H9 (cell line): ENCODE results near the gene AHI1. TPM values are rescaled to one million over a fixed set of nuclear protein-coding genes. Genes with fewer than 3 reads are reported as not detected.

Source experiments
- DNase-seq: peaks from one replicate; pipeline ENCODE4 v3.0.0-alpha.2; 2017
- H2AFZ ChIP-seq: one replicate; pipeline ENCODE4 v1.6.1; 2013; ENCODE audit warnings: mild to moderate bottlenecking, low read length, control low read depth, moderate library complexity
- H2AK5ac ChIP-seq: 2 replicates; pipeline ENCODE4 v1.6.1; 2013; ENCODE audit warnings: low read length, control low read depth, mixed read lengths; ENCODE audit not compliant: insufficient read length
- H2BK120ac ChIP-seq: one replicate; pipeline ENCODE4 v1.6.1; 2013; ENCODE audit warnings: low read depth, mild to moderate bottlenecking, low read length, control low read depth, inconsistent platforms; ENCODE audit not compliant: poor library complexity, severe bottlenecking
- H2BK12ac ChIP-seq: 2 replicates; pipeline ENCODE4 v1.6.1; 2013; ENCODE audit warnings: low read length, control low read depth, mixed read lengths, low read depth; ENCODE audit not compliant: insufficient read length
- H2BK15ac ChIP-seq: 2 replicates; pipeline ENCODE4 v1.6.1; 2013; ENCODE audit warnings: low read depth, low read length, control low read depth
- H2BK20ac ChIP-seq: one replicate; pipeline ENCODE4 v1.6.1; 2013; ENCODE audit warnings: low read depth, mild to moderate bottlenecking, low read length, control low read depth, inconsistent platforms; ENCODE audit not compliant: poor library complexity, severe bottlenecking
- H2BK5ac ChIP-seq: 2 replicates; pipeline ENCODE4 v1.6.1; 2013; ENCODE audit warnings: low read length, control low read depth, mixed read lengths; ENCODE audit not compliant: insufficient read length
- H3K14ac ChIP-seq: 2 replicates; pipeline ENCODE4 v1.6.1; 2013; ENCODE audit warnings: low read length, control low read depth; ENCODE audit not compliant: insufficient read depth
- H3K18ac ChIP-seq: 2 replicates; pipeline ENCODE4 v1.6.1; 2013; ENCODE audit warnings: low read depth, mild to moderate bottlenecking, mixed read lengths, low read length, control low read depth; ENCODE audit not compliant: insufficient read length
- H3K23ac ChIP-seq: 2 replicates; pipeline ENCODE4 v1.6.1; 2013; ENCODE audit warnings: low read length, control low read depth, mixed read lengths, low read depth; ENCODE audit not compliant: insufficient read length
- H3K23me2 ChIP-seq: 2 replicates; pipeline ENCODE4 v1.6.1; 2013; ENCODE audit warnings: low read depth, mild to moderate bottlenecking, mixed read lengths, low read length, control low read depth; ENCODE audit not compliant: insufficient read length, poor library complexity, severe bottlenecking
- H3K27ac ChIP-seq: 2 replicates; pipeline ENCODE4 v1.5.1; 2013; ENCODE audit warnings: low read length, control low read depth, mixed read lengths, low read depth; ENCODE audit not compliant: insufficient read length
- H3K27me3 ChIP-seq: 2 replicates; pipeline ENCODE4 v1.6.1; 2013; ENCODE audit warnings: low read length, control low read depth, inconsistent platforms; ENCODE audit not compliant: insufficient read depth
- H3K4ac ChIP-seq: 2 replicates; pipeline ENCODE4 v1.6.1; 2013; ENCODE audit warnings: low read depth, mild to moderate bottlenecking, control low read depth, inconsistent platforms, low read length, moderate library complexity
- H3K4me1 ChIP-seq: 2 replicates; pipeline ENCODE4 v1.6.1; 2013; ENCODE audit warnings: low read length, control low read depth, inconsistent platforms; ENCODE audit not compliant: insufficient read depth
- H3K4me2 ChIP-seq: 2 replicates; pipeline ENCODE4 v1.6.1; 2013; ENCODE audit warnings: low read length, control low read depth, mixed read lengths; ENCODE audit not compliant: insufficient read length, insufficient read depth
- H3K56ac ChIP-seq: 2 replicates; pipeline ENCODE4 v1.6.1; 2013; ENCODE audit warnings: low read depth, mild to moderate bottlenecking, mixed read lengths, low read length, control low read depth; ENCODE audit not compliant: insufficient read length
- H3K79me1 ChIP-seq: 2 replicates; pipeline ENCODE4 v1.6.1; 2013; ENCODE audit warnings: low read depth, mild to moderate bottlenecking, moderate library complexity, low read length, control low read depth, inconsistent platforms; ENCODE audit not compliant: insufficient read depth, poor library complexity, severe bottlenecking
- H3K79me2 ChIP-seq: 2 replicates; pipeline ENCODE4 v1.6.1; 2013; ENCODE audit warnings: low read length, control low read depth, inconsistent platforms; ENCODE audit not compliant: insufficient read depth
- H3K9ac ChIP-seq: 2 replicates; pipeline ENCODE4 v1.6.1; 2013; ENCODE audit warnings: low read length, control low read depth, mixed read lengths; ENCODE audit not compliant: insufficient read length; ENCODE audit errors: extremely low read depth
- H3K9me3 ChIP-seq: one replicate; pipeline ENCODE4 v1.6.1; 2013; ENCODE audit warnings: low read depth, low read length, inconsistent platforms; ENCODE audit not compliant: control insufficient read depth
- H3T11ph ChIP-seq: one replicate; pipeline ENCODE4 v1.6.1; 2013; ENCODE audit warnings: mild to moderate bottlenecking, low read length, control low read depth, inconsistent platforms
- H4K20me1 ChIP-seq: one replicate; pipeline ENCODE4 v1.6.1; 2013; ENCODE audit not compliant: control insufficient read depth, insufficient read length, insufficient read depth
- H4K5ac ChIP-seq: 2 replicates; pipeline ENCODE4 v1.6.1; 2013; ENCODE audit warnings: low read depth, mild to moderate bottlenecking, mixed read lengths, low read length, control low read depth; ENCODE audit not compliant: insufficient read length
- H4K8ac ChIP-seq: replicated peaks from 2 replicates; pipeline ENCODE4 v1.6.1; 2013; ENCODE audit warnings: low read length, control low read depth, mixed read lengths, low read depth; ENCODE audit not compliant: insufficient read length
- H4K91ac ChIP-seq: 2 replicates; pipeline ENCODE4 v1.6.1; 2013; ENCODE audit warnings: low read depth, mild to moderate bottlenecking, moderate library complexity, mixed read lengths, low read length, control low read depth; ENCODE audit not compliant: insufficient read length
- H3K27ac Mint-ChIP-seq, 3 experiments: 2 replicates in 2 of 3; 3 replicates in 1 of 3; pipeline ENCODE4 v1.8.0; 2020 to 2021; ENCODE audit warnings: mixed read lengths in 3 of 3, mild to moderate bottlenecking in 1 of 3, moderate library complexity in 1 of 3
- H3K27me3 Mint-ChIP-seq: 2 replicates; pipeline ENCODE4 v1.8.0; 2021; ENCODE audit warnings: low read depth, mild to moderate bottlenecking, moderate library complexity, mixed read lengths
- H3K36me3 Mint-ChIP-seq, 3 experiments: 2 replicates in 2 of 3; 3 replicates in 1 of 3; pipeline ENCODE4 v1.8.0; 2020 to 2021; ENCODE audit warnings: low read depth in 3 of 3, mixed read lengths in 3 of 3; ENCODE audit not compliant: insufficient read depth in 1 of 3
- H3K4me1 Mint-ChIP-seq, 2 experiments: 2 replicates each; pipeline ENCODE4 v1.8.0; 2020; ENCODE audit warnings: mixed read lengths in 2 of 2
- H3K4me3 Mint-ChIP-seq, 2 experiments: 2 replicates in 1 of 2; 3 replicates in 1 of 2; pipeline ENCODE4 v1.8.0; 2020 to 2021; ENCODE audit warnings: mild to moderate bottlenecking in 2 of 2, mixed read lengths in 2 of 2, moderate library complexity in 1 of 2
- H3K9me3 Mint-ChIP-seq, 2 experiments: 2 replicates in 1 of 2; 3 replicates in 1 of 2; pipeline ENCODE4 v1.8.0; 2020; ENCODE audit warnings: mild to moderate bottlenecking in 2 of 2, mixed read lengths in 2 of 2, moderate library complexity in 1 of 2
- WGBS: extraction: QIAGEN DNeasy Blood & Tissue Kit; methylation state at CpG from one replicate; pipeline ENCODE4 v1.1.7; 2013; ENCODE audit warnings: missing lambda C conversion rate, low lambda C conversion rate, mixed read lengths; ENCODE audit not compliant: insufficient read length; ENCODE audit errors: extremely low coverage; 5-methylcytosine and 5-hydroxymethylcytosine counted together
- total RNA-seq: library from RNA; stranded (reverse); gene quantifications from 2 replicates; pipeline ENCODE4 v1.2.1, GENCODE V29; 2021
- TF ChIP-seq, protein P1 (sequence below): fragments of 200-600 bp; sonication (generic); conservative IDR thresholded peaks from 3 replicates; pipeline ENCODE4 v1.8.0; 2021; ENCODE audit warnings: antibody characterized with exemption, mild to moderate bottlenecking

AHI1 gene
- total RNA-seq, 1 experiment from 2014 or later, result 9.9 TPM

- Histone ChIP-seq H2BK120ac (no peak overlapping the region), H3K4ac (no peak overlapping the region), H3K27ac (no peak overlapping the region), H4K20me1 (no peaks in the 10 kb centered on the region), H3K23me2 (no peaks in the 10 kb centered on the region), H3K18ac (no peak overlapping the region), H3T11ph (no peak overlapping the region), H3K9ac (no peak overlapping the region), H3K4me1 (no peaks in the 10 kb centered on the region), H4K91ac (no peak overlapping the region), H2AFZ (no peak overlapping the region), H2BK5ac (no peak overlapping the region), H4K5ac (no peak overlapping the region), H3K79me2 (no peaks in the 10 kb centered on the region), H3K79me1 (no peaks in the 10 kb centered on the region), H2BK15ac (no peak overlapping the region), H2BK12ac (no peak overlapping the region), H4K8ac (no peak overlapping the region), H3K23ac (no peak overlapping the region), H3K9me3 (no peaks in the 10 kb centered on the region), H3K4me2 (no peak overlapping the region), H3K56ac (no peak overlapping the region), H2AK5ac (no peak overlapping the region), H2BK20ac (no peak overlapping the region), H3K27me3 (no peaks in the 10 kb centered on the region), H3K14ac (no peak overlapping the region)
- H3K27me3 Mint-ChIP-seq, result no peaks in the 10 kb centered on the region
- H3K4me3 Mint-ChIP-seq, result no peak overlapping the region
- H3K4me1 Mint-ChIP-seq, result peaks cover 0 to 3% of the 10 kb centered on the region in 2 experiments; a peak in 2 of 4 replicates
- H3K9me3 Mint-ChIP-seq, result no peaks in the 10 kb centered on the region
- H3K27ac Mint-ChIP-seq, result no peak overlapping the region
- TF ChIP-seq, protein P1, sequence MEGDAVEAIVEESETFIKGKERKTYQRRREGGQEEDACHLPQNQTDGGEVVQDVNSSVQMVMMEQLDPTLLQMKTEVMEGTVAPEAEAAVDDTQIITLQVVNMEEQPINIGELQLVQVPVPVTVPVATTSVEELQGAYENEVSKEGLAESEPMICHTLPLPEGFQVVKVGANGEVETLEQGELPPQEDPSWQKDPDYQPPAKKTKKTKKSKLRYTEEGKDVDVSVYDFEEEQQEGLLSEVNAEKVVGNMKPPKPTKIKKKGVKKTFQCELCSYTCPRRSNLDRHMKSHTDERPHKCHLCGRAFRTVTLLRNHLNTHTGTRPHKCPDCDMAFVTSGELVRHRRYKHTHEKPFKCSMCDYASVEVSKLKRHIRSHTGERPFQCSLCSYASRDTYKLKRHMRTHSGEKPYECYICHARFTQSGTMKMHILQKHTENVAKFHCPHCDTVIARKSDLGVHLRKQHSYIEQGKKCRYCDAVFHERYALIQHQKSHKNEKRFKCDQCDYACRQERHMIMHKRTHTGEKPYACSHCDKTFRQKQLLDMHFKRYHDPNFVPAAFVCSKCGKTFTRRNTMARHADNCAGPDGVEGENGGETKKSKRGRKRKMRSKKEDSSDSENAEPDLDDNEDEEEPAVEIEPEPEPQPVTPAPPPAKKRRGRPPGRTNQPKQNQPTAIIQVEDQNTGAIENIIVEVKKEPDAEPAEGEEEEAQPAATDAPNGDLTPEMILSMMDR, result no peak
- no peaks in the 10 kb centered on the region for H3K36me3 Mint-ChIP-seq
- WGBS, result no CpG with 5 or more reads among the region's 1 CpG
- no peak for DNase-seq
Measured at GRCh38 chr6:135310291-135310690, 187.2 kb downstream of the AHI1 start.
